Liver (tissue), 9 donors: Measurements from ENCODE around the gene POU2F3. TPM values are rescaled to one million over a fixed set of nuclear protein-coding genes. Genes with fewer than 3 reads are reported as not detected.

ENCODE experiments used
- DNase-seq: peaks from one replicate; pipeline ENCODE4 v3.0.0-alpha.2; 2017; ENCODE audit warnings: low spot score
- H3K27ac ChIP-seq, 2 donors: one replicate each; pipeline ENCODE4 v1.7.0; 2013; ENCODE audit warnings: inconsistent platforms in 2 of 2, low read length in 2 of 2, control low read depth in 1 of 2, low read depth in 1 of 2, mild to moderate bottlenecking in 1 of 2
- H3K27me3 ChIP-seq, 4 donors: one replicate each; pipeline versions ENCODE4 v1.6.1 to v1.7.0; 2013; ENCODE audit warnings: low read length in 3 of 4, inconsistent platforms in 1 of 4, mild to moderate bottlenecking in 1 of 4, moderate library complexity in 1 of 4; ENCODE audit not compliant: control insufficient read depth in 4 of 4, insufficient read depth in 4 of 4
- H3K36me3 ChIP-seq, 4 donors: one replicate each; pipeline versions ENCODE4 v1.6.1 to v1.7.0; 2013; ENCODE audit warnings: low read length in 3 of 4, mild to moderate bottlenecking in 3 of 4, low read depth in 1 of 4, moderate library complexity in 1 of 4; ENCODE audit not compliant: control insufficient read depth in 4 of 4, insufficient read depth in 3 of 4
- H3K4me1 ChIP-seq, 4 donors: one replicate each; pipeline versions ENCODE4 v1.6.1 to v1.7.0; 2013; ENCODE audit warnings: low read length in 3 of 4, mild to moderate bottlenecking in 3 of 4, moderate library complexity in 1 of 4; ENCODE audit not compliant: control insufficient read depth in 4 of 4, insufficient read depth in 4 of 4
- H3K4me3 ChIP-seq, 3 donors: one replicate each; pipeline versions ENCODE4 v1.6.1 to v1.7.0; 2013; ENCODE audit warnings: low read length in 3 of 3, control low read depth in 1 of 3, low read depth in 1 of 3, mild to moderate bottlenecking in 1 of 3
- H3K9ac ChIP-seq, 2 donors: one replicate each; pipeline ENCODE4 v1.7.0; 2013; ENCODE audit warnings: low read length in 2 of 2, mild to moderate bottlenecking in 2 of 2, moderate library complexity in 2 of 2, control low read depth in 1 of 2, low read depth in 1 of 2
- H3K9me3 ChIP-seq, 4 donors: one replicate each; pipeline versions ENCODE4 v1.6.1 to v1.7.0; 2013; ENCODE audit warnings: low read length in 3 of 4; ENCODE audit not compliant: control insufficient read depth in 4 of 4
- EGR1 ChIP-seq, 2 donors: IDR thresholded peaks; 2 replicates each; pipeline ENCODE4 v1.6.1; 2016 to 2018; ENCODE audit warnings: antibody characterized with exemption in 2 of 2, low read depth in 2 of 2
- FOXA1 ChIP-seq: IDR thresholded peaks from 2 replicates; pipeline ENCODE4 v1.6.1; 2016; ENCODE audit warnings: antibody characterized with exemption
- FOXA2 ChIP-seq: IDR thresholded peaks from 2 replicates; pipeline ENCODE4 v1.6.1; 2016; ENCODE audit warnings: antibody characterized with exemption
- GABPA ChIP-seq, 2 donors: IDR thresholded peaks in 1 of 2; conservative IDR thresholded peaks in 1 of 2; 2 replicates each; pipeline ENCODE4 v1.6.1; 2016; ENCODE audit warnings: antibody characterized with exemption in 2 of 2, mild to moderate bottlenecking in 1 of 2, moderate library complexity in 1 of 2
- HNF4A ChIP-seq, 2 donors: conservative IDR thresholded peaks; 2 replicates each; pipeline ENCODE4 v1.6.1; 2016; ENCODE audit warnings: antibody characterized with exemption in 2 of 2, mild to moderate bottlenecking in 2 of 2
- HNF4G ChIP-seq: IDR thresholded peaks from 2 replicates; pipeline ENCODE4 v1.6.1; 2016; ENCODE audit warnings: antibody characterized with exemption
- JUND ChIP-seq, 2 donors: IDR thresholded peaks; 2 replicates each; pipeline ENCODE4 v1.6.1; 2016; ENCODE audit warnings: antibody characterized with exemption in 2 of 2
- NR2F2 ChIP-seq: IDR thresholded peaks from 2 replicates; pipeline ENCODE4 v1.6.1; 2016; ENCODE audit warnings: antibody characterized with exemption
- RAD21 ChIP-seq, 2 donors: IDR thresholded peaks; 2 replicates each; pipeline ENCODE4 v1.6.1; 2016; ENCODE audit warnings: antibody characterized with exemption in 2 of 2, mild to moderate bottlenecking in 2 of 2
- RXRA ChIP-seq, 2 donors: IDR thresholded peaks; 2 replicates each; pipeline ENCODE4 v1.6.1; 2017 to 2018; ENCODE audit warnings: antibody characterized with exemption in 2 of 2, mild to moderate bottlenecking in 1 of 2
- SP1 ChIP-seq: IDR thresholded peaks from 2 replicates; pipeline ENCODE4 v1.6.1; 2018; ENCODE audit warnings: antibody characterized with exemption, mild to moderate bottlenecking
- TAF1 ChIP-seq: conservative IDR thresholded peaks from 2 replicates; pipeline ENCODE4 v1.6.1; 2016; ENCODE audit warnings: antibody characterized with exemption, mild to moderate bottlenecking
- WGBS: extraction: QIAGEN DNeasy Blood & Tissue Kit; methylation state at CpG from one replicate; pipeline ENCODE4 v1.1.7; 2013; 5-methylcytosine and 5-hydroxymethylcytosine counted together
- polyA plus RNA-seq, 2 donors: library from polyadenylated mRNA; stranded (reverse) in 1 of 2; unstranded in 1 of 2; fragments of 200-250 nt in 1 of 2; fragments of >200 nt in 1 of 2; fragmentation: Nextera tagmentation in 1 of 2; extraction: Ambion mirVana in 1 of 2; gene quantifications; one replicate each; pipeline versions ENCODE4 v1.2.1 to v1.2.3, GENCODE V29; 2013 to 2015
- total RNA-seq, 2 donors: library from RNA; depleted of rRNA; stranded (reverse); fragments of >200 nt; gene quantifications; one replicate each; pipeline ENCODE4 v1.2.3, GENCODE V29; 2014
- TF ChIP-seq, protein P1 (sequence below): IDR thresholded peaks from 2 replicates; pipeline ENCODE4 v1.6.1; 2016; ENCODE audit warnings: antibody characterized with exemption
- TF ChIP-seq, protein P2 (sequence below): IDR thresholded peaks from 2 replicates; pipeline ENCODE4 v1.6.1; 2016; ENCODE audit warnings: antibody characterized with exemption, mild to moderate bottlenecking
- TF ChIP-seq, protein P3 (sequence below): IDR thresholded peaks from 2 replicates; pipeline ENCODE4 v1.6.1; 2016; ENCODE audit warnings: antibody characterized with exemption
- TF ChIP-seq, protein P4 (sequence below): fragments of 150-350 bp; IDR thresholded peaks from 2 replicates; pipeline ENCODE4 v1.5.1; 2017; ENCODE audit warnings: improper control_type of control experiment, low read depth, low read length; ENCODE audit not compliant: missing input control
- TF ChIP-seq, protein P5 (sequence below): IDR thresholded peaks from 2 replicates; pipeline ENCODE4 v1.6.1; 2016; ENCODE audit warnings: antibody characterized with exemption
- donor health status: healthy.
- donor health status: healthy.
- donor health status: healthy.
- donor health status: healthy.
- donor health status: healthy.

The POU2F3 gene
- total and polyA plus RNA-seq, 4 donors, result not detected

DNA sequence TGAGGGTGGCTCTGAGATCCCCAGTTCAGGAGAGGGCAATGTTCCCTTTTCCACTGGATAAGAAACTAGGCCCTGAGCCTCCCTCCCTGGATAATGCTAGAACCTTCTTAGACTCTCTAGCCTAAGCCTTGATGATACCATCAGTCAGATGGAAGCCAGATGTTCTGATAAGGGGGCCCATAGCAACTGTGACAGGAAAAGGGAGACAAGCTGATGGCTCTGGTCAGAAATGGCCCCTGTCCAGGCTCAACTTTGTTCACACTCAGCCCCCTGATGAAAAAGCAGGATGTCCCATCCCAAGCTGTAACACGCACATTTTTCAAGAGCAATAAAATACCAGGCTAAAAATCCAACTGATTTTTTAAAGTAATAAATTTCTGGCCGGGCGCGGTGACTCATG lies 36.3 kb upstream of the POU2F3 start:
- H3K36me3 ChIP-seq, result no peaks in the 10 kb centered on the region
- H3K27ac ChIP-seq, result no peak overlapping the region
- WGBS, result 92% methylated on average over 4 of the region's 4 CpGs
- no peaks in the 10 kb centered on the region for H3K9me3 ChIP-seq
- no peak overlapping the region for H3K9ac ChIP-seq
- no peak overlapping the region for H3K4me3 ChIP-seq
- no peaks in the 10 kb centered on the region for H3K27me3 ChIP-seq
- peaks cover 5 to 44% (median 20%) of the 10 kb centered on the region in 4 donors for H3K4me1 ChIP-seq
- DNase-seq, result no peak
- TF ChIP-seq JUND (IDR thresholded peaks at IDR 0.05) (no peak), FOXA1 (no peak), SP1 (no peak), TAF1 (no peak), EGR1 (IDR thresholded peaks at IDR 0.05; ENCODE audit: low read depth in 2 of 2) (no peak), HNF4A (conservative IDR thresholded peaks at IDR 0.05) (no peak), RXRA (IDR thresholded peaks at IDR 0.05) (no peak), FOXA2 (no peak), NR2F2 (no peak)
- TF ChIP-seq, protein P1, sequence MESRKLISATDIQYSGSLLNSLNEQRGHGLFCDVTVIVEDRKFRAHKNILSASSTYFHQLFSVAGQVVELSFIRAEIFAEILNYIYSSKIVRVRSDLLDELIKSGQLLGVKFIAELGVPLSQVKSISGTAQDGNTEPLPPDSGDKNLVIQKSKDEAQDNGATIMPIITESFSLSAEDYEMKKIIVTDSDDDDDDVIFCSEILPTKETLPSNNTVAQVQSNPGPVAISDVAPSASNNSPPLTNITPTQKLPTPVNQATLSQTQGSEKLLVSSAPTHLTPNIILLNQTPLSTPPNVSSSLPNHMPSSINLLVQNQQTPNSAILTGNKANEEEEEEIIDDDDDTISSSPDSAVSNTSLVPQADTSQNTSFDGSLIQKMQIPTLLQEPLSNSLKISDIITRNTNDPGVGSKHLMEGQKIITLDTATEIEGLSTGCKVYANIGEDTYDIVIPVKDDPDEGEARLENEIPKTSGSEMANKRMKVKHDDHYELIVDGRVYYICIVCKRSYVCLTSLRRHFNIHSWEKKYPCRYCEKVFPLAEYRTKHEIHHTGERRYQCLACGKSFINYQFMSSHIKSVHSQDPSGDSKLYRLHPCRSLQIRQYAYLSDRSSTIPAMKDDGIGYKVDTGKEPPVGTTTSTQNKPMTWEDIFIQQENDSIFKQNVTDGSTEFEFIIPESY, result no peak
- TF ChIP-seq, protein P2, sequence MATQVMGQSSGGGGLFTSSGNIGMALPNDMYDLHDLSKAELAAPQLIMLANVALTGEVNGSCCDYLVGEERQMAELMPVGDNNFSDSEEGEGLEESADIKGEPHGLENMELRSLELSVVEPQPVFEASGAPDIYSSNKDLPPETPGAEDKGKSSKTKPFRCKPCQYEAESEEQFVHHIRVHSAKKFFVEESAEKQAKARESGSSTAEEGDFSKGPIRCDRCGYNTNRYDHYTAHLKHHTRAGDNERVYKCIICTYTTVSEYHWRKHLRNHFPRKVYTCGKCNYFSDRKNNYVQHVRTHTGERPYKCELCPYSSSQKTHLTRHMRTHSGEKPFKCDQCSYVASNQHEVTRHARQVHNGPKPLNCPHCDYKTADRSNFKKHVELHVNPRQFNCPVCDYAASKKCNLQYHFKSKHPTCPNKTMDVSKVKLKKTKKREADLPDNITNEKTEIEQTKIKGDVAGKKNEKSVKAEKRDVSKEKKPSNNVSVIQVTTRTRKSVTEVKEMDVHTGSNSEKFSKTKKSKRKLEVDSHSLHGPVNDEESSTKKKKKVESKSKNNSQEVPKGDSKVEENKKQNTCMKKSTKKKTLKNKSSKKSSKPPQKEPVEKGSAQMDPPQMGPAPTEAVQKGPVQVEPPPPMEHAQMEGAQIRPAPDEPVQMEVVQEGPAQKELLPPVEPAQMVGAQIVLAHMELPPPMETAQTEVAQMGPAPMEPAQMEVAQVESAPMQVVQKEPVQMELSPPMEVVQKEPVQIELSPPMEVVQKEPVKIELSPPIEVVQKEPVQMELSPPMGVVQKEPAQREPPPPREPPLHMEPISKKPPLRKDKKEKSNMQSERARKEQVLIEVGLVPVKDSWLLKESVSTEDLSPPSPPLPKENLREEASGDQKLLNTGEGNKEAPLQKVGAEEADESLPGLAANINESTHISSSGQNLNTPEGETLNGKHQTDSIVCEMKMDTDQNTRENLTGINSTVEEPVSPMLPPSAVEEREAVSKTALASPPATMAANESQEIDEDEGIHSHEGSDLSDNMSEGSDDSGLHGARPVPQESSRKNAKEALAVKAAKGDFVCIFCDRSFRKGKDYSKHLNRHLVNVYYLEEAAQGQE, result no peak
- TF ChIP-seq, protein P3, sequence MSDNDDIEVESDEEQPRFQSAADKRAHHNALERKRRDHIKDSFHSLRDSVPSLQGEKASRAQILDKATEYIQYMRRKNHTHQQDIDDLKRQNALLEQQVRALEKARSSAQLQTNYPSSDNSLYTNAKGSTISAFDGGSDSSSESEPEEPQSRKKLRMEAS, result no peak
- TF ChIP-seq, protein P4, sequence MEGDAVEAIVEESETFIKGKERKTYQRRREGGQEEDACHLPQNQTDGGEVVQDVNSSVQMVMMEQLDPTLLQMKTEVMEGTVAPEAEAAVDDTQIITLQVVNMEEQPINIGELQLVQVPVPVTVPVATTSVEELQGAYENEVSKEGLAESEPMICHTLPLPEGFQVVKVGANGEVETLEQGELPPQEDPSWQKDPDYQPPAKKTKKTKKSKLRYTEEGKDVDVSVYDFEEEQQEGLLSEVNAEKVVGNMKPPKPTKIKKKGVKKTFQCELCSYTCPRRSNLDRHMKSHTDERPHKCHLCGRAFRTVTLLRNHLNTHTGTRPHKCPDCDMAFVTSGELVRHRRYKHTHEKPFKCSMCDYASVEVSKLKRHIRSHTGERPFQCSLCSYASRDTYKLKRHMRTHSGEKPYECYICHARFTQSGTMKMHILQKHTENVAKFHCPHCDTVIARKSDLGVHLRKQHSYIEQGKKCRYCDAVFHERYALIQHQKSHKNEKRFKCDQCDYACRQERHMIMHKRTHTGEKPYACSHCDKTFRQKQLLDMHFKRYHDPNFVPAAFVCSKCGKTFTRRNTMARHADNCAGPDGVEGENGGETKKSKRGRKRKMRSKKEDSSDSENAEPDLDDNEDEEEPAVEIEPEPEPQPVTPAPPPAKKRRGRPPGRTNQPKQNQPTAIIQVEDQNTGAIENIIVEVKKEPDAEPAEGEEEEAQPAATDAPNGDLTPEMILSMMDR, result no peak

DNA sequence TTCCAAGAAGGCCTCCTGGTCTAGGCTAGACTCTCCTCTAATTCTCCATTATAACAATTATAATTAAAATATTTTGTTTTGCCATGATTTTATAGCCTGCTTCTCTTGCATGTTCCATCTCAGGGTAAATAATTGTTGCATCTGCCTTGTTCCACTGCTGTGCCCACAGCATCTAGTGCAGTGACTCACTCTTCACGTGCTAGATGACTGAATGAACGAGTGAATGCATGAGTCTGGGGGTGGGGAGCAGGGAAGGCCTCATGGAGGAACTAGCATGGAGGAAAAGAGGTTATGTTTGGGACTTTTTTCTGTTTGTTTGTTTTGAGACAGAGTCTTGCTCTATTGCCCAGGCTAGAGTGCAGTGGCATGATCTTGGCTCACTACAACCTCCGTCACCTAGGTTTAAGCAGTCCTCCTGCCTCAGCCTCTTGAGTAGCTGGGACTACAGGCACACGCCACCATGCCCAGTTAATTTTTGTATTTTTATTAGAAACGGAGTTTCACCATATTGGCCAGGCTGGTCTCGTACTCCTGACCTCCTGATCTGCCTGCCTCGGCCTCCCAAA lies 34.3 kb upstream of the POU2F3 start:
- WGBS, result 89% methylated on average over 7 of the region's 7 CpGs
- TF ChIP-seq, protein P5, sequence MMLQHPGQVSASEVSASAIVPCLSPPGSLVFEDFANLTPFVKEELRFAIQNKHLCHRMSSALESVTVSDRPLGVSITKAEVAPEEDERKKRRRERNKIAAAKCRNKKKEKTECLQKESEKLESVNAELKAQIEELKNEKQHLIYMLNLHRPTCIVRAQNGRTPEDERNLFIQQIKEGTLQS, result no peak
- no peak for TF ChIP-seq RAD21 (IDR thresholded peaks at IDR 0.05)
- no peak for TF ChIP-seq FOXA2
- TF ChIP-seq, protein P1, result no peak
- TF ChIP-seq, protein P4, result no peak
- TF ChIP-seq HNF4G, result no peak
- no peak for TF ChIP-seq GABPA (IDR thresholded peaks at IDR 0.05 in 1 of 2, conservative IDR thresholded peaks at IDR 0.05 in 1 of 2)
- no peak for TF ChIP-seq FOXA1
- TF ChIP-seq, protein P3, result no peak
- TF ChIP-seq JUND (IDR thresholded peaks at IDR 0.05), result no peak
- no peak for TF ChIP-seq NR2F2
- DNase-seq, result no peak
- peaks cover 7 to 52% (median 18%) of the 10 kb centered on the region in 4 donors for H3K4me1 ChIP-seq
- H3K36me3 ChIP-seq, result no peaks in the 10 kb centered on the region
- no peak overlapping the region for H3K9ac ChIP-seq
- H3K4me3 ChIP-seq, result no peak overlapping the region
- H3K27me3 ChIP-seq, result no peaks in the 10 kb centered on the region
- H3K9me3 ChIP-seq, result no peaks in the 10 kb centered on the region
- no peak overlapping the region for H3K27ac ChIP-seq
